GM21367 (cell line): ENCODE data around the gene PRPF19.
A peak's percentile ranks its signal among the peaks of the same experiment; 100 is the strongest.

ENCODE experiments used
- ATAC-seq: cut with Tn5 transposase; IDR thresholded peaks from one replicate; pipeline ENCODE4 v1.9.1; 2021; ENCODE audit not compliant: unreplicated experiment

PRPF19 gene

DNA sequence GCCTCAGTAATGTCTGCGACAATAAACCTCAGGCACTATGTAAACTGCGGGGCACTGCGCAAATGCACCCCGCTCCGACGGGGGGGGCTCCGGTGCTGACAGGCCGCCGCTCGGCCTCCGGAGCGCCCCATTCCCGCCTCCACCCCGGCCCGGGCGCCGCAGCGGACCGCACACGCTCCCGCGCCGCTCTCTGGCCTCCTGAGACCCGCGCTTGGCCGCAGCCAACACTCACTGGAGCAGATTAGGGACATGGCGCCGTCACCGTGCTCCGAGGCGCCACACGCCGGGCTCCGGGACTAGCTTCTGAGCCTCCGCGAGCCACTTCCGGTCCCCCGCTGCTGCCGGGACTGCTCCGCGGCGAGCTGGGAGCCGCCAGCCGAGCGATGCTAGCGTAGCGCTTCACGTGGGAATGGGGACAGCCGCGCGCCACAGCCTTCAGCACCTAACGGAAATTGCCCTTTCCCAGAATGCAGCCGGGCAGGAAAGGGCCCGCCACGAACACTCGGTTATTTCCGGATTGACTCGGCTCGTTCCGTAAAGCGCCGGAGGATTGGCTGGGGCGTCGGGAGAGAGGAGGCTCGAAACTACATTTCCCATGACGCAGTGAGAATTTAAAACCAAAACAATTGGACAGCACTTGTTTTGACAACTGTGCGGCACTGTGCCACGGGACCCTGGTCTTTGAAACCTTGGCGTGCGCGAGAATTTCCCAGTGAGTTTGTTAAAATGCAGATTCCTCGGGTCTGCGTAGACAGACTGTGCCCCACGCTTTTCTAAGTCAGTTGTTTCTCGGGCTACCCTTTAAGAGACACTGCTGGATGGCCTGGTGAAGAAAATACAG lies at the start of gene PRPF19:
TSS of gene PRPF19 (minus strand) at position 454 of the 841 bp plus-strand sequence. CDS start at position 251, 203 bp downstream.
- ATAC-seq: peak; percentile 71

DNA sequence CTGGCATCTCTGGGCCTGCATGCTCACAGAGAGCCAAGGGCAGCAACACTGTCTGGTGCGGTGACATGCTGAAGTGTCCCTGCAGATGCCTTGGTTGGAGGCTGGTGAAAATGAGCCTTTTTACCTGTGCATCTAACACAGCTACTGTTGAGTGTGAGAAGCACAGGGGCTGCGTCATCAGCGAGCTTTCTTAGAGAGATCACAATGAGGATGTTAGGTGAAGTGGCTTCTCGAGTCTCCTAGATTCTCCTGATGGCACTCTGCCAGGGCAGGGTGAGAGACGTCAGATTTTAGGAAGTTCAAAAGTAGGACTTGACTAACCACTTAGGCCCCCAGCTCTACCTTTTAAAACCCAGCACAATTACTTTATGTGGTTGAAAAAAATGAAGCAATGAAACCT lies 49.2 kb upstream of the PRPF19 start:
- ATAC-seq: no peak

- ATAC-seq: no peak
These were observed 48.0 kb upstream of the PRPF19 start for GRCh38 chr11:60954421-60954820.

DNA sequence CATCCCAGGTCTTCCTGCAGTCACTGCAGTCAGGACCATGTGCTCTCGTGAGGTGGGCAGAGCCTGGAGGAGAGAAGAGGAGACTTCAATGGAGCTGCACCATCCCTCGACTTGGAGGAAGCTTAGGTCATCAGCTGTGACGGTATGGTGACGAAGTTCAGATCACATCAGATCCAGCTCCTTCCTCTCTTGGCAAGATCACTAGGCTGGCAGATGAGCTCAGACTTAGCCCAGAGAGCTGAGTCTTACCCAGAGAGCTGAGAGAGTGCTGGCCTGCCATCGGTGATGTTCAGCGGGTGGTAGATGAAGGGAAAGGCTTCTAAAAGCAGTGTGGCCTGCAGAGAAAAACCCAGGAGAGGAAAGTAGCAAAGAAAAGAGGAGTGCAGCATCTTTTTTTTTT lies 47.4 kb upstream of the PRPF19 start:
- no peak for ATAC-seq

DNA sequence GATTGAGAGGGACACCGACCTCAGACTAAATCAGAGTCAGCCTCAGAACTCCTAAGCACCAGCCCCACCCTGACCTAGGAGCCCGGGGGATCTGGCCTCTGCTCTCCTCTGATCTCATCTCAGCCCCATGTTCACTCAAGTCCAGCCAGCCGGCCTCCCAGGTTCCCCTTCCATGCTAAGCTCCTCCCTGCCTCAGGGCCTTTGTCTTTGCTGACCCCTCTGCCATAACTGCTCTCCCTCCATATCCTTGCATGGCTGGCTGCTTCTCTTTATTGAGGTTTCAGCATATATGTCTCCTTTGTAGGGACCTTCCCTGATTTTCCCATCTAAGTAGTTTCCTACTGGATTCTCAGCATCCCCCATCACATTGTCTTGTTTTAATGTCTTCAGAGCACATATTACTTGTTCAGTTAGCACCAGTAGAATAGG lies 46.4 kb upstream of the PRPF19 start:
- peak; percentile 1 for ATAC-seq

- ATAC-seq: peak; percentile 83
These were observed 45.7 kb upstream of the PRPF19 start, which contains the start of gene SLC15A3 for GRCh38 chr11:60951904-60952741. Gene SLC15A3 (minus strand): TSS chr11:60952176. CDS start chr11:60951551, 625 bp downstream.

DNA sequence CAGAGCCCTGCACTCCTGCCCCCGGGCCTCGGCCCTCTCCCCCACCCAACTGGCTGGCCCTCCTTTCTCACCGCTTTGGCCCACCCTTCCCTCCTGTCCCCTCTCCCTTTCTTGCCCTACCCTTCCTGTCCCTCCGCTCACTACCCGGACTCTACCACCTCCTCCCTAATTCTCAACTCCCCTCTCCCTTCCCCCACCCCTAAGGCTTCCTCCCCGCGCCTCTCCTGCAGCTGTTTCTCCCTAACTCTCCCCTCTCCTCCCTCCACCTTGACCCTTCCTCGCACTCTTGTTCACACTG lies 45.2 kb upstream of the PRPF19 start:
- no peak for ATAC-seq

DNA sequence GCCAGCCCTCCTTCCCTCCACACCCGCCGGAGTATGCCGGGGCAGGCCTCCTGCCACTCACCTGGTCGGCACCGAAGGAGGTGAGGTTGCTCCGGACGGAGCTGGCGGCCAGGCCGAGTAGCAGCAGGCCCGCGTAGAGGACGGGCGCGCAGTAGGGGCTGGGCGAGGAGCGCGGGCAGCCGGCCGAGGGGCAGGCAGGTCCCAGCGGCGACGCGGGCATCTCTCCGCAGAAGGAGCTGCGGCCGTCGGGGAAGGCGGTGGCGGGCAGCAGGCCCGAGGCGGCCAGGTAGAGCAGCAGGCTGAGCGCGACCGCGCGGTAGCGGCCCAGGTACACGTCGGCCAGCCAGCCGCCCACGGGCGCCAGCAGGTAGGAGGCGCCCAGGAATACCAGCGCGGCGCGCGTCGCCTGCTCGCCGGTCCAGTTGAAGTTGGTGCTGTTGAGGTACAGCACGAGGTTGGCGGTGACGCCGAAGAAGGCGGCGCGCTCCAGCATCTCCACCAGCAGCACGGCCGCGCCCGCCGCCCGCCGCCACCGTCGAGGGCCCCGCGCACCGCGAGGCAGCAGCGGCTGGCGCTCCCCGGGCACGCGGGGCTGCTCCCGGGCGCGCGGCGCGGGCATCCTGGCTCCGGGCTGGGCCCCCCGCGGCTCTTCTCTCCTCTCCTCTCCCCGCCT lies 44.7 kb upstream of the PRPF19 start:
- ATAC-seq: no peak

DNA sequence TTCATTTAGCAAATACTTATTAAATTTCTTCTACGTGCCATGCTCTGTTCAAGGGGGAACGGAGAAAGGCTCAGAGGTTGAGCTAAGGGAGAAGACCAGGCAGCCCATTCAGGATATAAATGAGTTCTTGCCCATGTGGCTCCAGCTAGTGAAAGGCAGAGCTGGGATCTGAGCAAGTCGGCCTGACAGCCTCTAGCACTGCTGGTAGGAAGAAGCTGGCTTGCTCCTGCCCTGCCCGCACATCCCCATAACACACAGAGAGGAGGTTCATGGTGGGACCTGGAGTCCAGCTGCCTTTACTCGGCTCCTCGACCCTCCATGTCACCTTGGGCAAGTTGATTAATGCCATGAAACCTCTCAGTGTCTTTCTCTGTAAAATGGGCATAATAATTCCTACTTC lies 43.6 kb upstream of the PRPF19 start:
- no peak for ATAC-seq

DNA sequence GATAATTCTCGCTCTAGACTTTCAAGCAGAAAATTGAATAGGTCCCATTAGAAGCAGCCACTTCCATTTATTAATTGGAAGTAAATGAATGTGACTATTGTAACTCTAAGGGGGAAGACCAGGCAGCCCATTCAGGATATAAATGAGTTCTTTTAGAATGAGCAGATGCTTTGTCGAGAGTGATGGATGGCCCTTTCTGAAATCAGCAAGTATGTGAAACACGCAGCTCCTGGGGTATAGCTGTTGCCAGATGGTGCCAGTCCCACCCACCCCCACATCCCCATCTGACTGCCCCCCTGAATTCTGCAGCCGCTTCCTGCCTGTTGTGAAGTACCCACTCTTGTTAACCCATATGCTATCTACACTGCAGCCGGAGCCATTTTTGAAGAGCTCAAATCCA lies 41.9 kb upstream of the PRPF19 start:
- no peak for ATAC-seq

- ATAC-seq: no peak
These were observed 41.3 kb upstream of the PRPF19 start for GRCh38 chr11:60947700-60948099.

GRCh38 chr11:60946601-60947264 lies 40.3 kb upstream of the PRPF19 start:
- ATAC-seq: no peak

DNA sequence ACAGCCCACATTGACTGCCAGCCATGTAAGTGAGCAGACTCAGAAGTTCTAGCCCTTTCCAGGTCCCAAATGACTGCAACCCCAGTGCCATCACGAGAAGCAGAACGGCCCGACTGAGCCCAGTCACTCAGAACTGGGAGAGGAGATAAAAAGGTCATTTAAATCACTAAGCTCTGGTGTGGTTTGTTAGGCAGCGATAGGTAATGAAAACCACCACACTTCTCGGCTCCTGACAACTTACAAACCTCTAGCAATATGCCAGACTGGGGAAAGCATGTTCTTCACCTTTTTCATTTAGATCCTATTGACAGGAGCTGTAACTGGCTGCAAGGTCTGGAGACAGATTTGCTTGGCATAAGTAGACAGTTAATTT lies 38.9 kb upstream of the PRPF19 start:
- ATAC-seq: no peak

- ATAC-seq: no peak
These were observed 38.3 kb upstream of the PRPF19 start for GRCh38 chr11:60944490-60945294.

GRCh38 chr11:60942970-60943565 lies 36.7 kb upstream of the PRPF19 start:
- ATAC-seq: no peak

DNA sequence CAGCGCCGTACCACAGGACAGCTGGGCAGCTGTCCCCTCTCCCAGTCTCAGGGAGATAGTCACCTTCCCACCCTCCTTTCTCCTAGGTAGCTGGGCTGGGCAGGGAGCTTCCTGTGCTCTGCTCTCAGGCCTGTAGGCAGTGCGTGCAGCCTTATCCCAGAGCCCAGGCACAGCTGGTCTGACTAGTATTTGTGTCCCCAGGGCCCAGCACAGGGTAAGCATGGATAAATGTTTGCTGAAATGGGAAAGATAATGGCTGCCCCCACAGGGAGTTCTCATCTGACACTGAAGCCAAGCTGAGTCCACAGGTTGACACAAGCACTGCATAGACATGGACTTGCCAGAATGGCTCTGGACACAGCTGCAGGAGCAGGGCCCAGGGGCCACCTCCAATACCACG lies 35.8 kb upstream of the PRPF19 start:
- ATAC-seq: no peak

DNA sequence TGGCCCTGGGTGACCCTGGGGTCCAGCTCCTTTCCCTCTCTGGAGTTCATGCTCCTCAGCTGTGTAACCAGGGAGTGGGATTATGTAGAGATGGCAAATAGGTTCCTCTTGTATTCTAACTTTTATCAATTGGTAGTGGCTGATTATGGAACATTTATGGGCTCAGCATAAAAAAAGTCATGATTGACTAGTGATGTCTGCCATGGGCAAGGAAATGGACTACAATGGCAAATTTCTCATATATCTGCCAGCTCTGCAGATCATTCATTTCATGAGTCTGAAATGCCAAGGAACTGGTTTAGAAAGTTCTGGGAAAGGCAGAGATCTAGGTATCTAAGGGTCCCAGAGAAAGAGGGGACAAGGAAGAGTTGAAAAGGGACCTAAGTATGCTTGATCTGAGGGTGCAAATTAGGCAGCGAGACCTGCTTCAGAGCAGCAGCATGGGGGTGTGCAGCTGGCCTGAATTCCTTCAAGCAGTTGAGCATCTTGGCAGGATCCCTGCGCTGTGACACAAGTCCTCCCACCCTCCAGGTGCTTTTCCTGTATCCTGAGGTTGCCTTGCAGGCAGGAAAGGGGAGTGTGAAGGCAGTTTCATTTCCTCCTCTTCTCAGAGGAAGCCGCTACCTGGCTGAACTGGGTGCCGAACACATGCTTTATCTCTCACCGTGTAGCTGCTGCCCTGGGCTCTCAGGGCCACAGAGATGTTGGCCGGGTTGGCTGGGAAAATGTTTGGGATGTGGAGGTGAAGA lies 35.2 kb upstream of the PRPF19 start:
- no peak for ATAC-seq

DNA sequence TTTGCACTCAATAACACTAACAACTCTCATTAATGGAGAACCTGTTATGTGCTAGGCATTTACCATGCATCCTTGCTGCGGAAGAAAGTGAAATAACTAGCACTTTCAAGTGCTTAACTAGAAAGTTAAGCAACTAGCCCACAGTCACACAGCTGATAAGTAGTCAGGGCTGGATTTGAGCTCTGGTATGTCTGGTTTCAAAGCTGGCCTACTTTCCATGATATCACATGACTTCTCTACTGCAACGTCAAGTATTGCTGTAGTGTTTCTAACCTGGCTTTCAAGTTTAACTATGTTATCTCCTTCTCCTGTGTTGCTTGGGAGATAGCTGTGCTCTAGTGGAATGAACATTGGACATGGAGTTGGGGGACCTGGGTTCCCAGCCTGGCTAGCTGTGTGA lies 33.5 kb upstream of the PRPF19 start:
- no peak for ATAC-seq

DNA sequence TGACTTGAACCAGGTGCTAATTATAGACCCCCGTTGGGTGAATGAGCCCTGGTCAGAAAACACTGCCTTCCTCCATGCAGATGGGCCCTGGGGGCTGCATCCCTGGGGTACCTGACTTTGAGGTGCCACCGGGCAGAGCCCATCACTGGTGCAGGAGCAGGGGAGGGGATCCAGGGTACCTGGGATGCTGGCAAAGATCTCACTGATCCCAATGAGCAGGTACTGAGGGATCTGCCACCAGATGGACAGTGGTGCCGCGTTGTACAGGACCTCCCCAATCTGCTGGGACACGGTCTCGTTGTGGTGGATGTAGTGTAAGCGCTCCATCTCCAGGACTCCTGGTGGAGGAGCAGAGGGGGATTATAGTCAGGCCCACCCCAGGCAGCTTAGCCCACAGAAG lies 32.9 kb upstream of the PRPF19 start:
- ATAC-seq: no peak
